Activated T-helper 2 cell treated with anti-CD3 and anti-CD28 coated beads, Interferon-gamma antibody, Interleukin-2, Interleukin-4, amounts not matched to agents 10 μg/mL and 5 μg/mL and 100 μg/mL, durations not matched to agents 14 hours and 24 hours and 36 hours (primary cell): ENCODE measurements around the gene SRSF3. TPM values are rescaled to one million over a fixed set of nuclear protein-coding genes. Genes with fewer than 3 reads are reported as not detected.

Source experiments
- DNase-seq: peaks from one replicate; pipeline ENCODE4 v3.0.0; 2021; ENCODE audit warnings: low spot score
- H3K27ac Mint-ChIP-seq: one replicate; pipeline ENCODE4 v1.8.0; 2021; ENCODE audit warnings: mixed read lengths
- H3K27me3 Mint-ChIP-seq: one replicate; pipeline ENCODE4 v1.8.0; 2021; ENCODE audit warnings: low read depth, mixed read lengths
- H3K36me3 Mint-ChIP-seq: one replicate; pipeline ENCODE4 v1.8.0; 2021; ENCODE audit warnings: low read depth, mixed read lengths
- H3K4me1 Mint-ChIP-seq: one replicate; pipeline ENCODE4 v1.8.0; 2021; ENCODE audit warnings: low read depth, mixed read lengths
- H3K4me3 Mint-ChIP-seq: one replicate; pipeline ENCODE4 v1.8.0; 2021; ENCODE audit warnings: low read depth, mild to moderate bottlenecking, moderate library complexity, mixed read lengths
- H3K9me3 Mint-ChIP-seq: one replicate; pipeline ENCODE4 v1.8.0; 2021; ENCODE audit warnings: mixed read lengths
- intact Hi-C: fragments of 100-400 bp; cut with micrococcal nuclease; formaldehyde crosslinking; loops from one replicate; pipeline ENCODE4 v1.15.1; 2023
- total RNA-seq: library from RNA; stranded (reverse); gene quantifications from 2 replicates; pipeline ENCODE4 v1.2.3, GENCODE V29; 2022

Gene SRSF3
- total RNA-seq, 1 donor from 2014 or later, result 512 TPM

DNA sequence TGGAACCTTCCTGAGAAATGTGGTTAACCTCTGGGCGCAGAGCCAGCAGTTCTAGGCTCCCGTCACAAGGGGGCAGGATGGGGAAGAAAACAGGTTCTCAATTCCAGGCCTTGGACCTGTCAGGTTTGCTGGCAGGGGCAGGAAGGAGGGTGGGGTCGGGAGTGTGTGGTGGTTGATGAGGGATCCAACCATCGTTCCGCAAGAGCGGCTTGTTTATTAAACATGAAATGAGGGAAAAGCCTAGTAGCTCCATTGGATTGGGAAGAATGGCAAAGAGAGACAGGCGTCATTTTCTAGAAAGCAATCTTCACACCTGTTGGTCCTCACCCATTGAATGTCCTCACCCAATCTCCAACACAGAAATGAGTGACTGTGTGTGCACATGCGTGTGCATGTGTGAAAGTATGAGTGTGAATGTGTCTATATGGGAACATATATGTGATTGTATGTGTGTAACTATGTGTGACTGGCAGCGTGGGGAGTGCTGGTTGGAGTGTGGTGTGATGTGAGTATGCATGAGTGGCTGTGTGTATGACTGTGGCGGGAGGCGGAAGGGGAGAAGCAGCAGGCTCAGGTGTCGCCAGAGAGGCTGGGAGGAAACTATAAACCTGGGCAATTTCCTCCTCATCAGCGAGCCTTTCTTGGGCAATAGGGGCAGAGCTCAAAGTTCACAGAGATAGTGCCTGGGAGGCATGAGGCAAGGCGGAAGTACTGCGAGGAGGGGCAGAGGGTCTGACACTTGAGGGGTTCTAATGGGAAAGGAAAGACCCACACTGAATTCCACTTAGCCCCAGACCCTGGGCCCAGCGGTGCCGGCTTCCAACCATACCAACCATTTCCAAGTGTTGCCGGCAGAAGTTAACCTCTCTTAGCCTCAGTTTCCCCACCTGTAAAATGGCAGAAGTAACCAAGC, 29.6 kb downstream of the SRSF3 start:
- Mint-ChIP-seq H3K27ac (no peak overlapping the region), H3K4me1 (peaks cover 22% of the 10 kb centered on the region), H3K36me3 (no peaks in the 10 kb centered on the region), H3K27me3 (no peaks in the 10 kb centered on the region), H3K9me3 (no peaks in the 10 kb centered on the region), H3K4me3 (no peak overlapping the region)
- DNase-seq, result peak; percentile 68
- intact Hi-C loops, result loop anchor here (1.0 kb wide), 2 partner anchors 56 to 135 kb away; no protein-coding TSS in a partner anchor

DNA sequence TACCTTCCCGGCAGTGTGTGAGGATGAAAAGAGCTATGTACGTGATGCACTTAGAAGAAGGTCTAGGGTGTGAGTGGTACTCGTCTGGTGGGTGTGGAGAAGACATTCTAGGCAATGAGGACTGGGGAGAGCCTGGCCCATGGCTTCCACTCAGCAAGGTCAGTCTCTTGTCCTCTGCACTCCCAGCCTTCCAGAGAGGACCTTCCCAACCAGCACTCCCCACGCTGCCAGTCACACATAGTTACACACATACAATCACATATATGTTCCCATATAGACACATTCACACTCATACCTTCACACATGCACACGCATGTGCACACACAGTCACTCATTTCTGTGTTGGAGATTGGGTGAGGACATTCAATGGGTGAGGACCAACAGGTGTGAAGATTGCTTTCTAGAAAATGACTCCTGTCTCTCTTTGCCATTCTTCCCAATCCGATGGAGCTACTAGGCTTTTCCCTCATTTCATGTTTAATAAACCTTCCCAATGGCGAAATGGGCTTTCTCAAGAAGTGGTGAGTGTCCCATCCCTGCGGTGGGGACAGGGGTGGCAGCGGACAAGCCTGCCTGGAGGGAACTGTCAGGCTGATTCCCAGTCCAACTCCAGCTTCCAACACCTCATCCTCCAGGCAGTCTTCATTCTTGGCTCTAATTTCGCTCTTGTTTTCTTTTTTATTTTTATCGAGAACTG, 30.4 kb downstream of the SRSF3 start:
- intact Hi-C loops, result no loop called here
- Mint-ChIP-seq H3K4me1 (peaks cover 24% of the 10 kb centered on the region), H3K9me3 (no peaks in the 10 kb centered on the region), H3K27ac (no peak overlapping the region), H3K4me3 (no peak overlapping the region), H3K36me3 (no peaks in the 10 kb centered on the region), H3K27me3 (no peaks in the 10 kb centered on the region)
- DNase-seq, result no peak

DNA sequence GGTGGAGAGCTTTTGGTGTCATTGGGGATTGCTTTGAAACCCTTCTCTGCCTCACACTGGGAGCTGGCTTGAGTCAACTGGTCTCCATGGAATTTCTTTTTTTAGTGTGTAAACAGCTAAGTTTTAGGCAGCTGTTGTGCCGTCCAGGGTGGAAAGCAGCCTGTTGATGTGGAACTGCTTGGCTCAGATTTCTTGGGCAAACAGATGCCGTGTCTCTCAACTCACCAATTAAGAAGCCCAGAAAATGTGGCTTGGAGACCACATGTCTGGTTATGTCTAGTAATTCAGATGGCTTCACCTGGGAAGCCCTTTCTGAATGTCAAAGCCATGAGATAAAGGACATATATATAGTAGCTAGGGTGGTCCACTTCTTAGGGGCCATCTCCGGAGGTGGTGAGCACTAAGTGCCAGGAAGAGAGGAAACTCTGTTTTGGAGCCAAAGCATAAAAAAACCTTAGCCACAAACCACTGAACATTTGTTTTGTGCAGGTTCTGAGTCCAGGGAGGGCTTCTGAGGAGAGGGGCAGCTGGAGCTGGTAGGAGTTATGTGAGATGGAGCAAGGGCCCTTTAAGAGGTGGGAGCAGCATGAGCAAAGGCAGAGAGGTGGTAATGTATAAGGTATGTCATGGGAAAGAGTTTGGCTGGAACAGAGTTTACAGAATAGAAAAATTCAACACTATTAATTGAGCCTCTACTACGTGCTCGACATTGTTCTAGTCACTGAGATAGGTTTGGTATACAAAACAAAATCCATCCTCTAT, 31.2 kb downstream of the SRSF3 start:
- intact Hi-C loops, result no loop called here
- Mint-ChIP-seq H3K4me1 (peaks cover 24% of the 10 kb centered on the region), H3K9me3 (no peaks in the 10 kb centered on the region), H3K4me3 (no peak overlapping the region), H3K36me3 (no peaks in the 10 kb centered on the region), H3K27ac (no peak overlapping the region), H3K27me3 (no peaks in the 10 kb centered on the region)
- no peak for DNase-seq

DNA sequence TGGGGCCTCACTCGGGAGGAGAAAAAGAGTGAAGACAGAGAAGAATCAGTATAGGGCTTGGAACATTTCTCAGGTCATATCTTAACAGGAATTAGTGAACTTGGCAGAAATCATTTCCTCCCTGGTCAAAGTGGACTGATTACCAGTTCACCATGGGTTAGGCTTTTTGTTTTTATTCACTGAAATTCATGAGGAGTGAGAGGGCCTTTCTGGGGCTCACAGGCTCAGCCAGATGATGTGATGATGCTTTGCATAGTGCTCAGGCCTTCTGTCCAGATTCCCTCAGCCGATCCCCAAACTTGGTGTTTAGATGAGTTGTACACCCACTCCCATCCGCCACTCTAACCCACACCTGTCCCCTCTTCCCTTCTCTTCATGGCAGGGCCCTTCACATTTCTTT, 32.5 kb downstream of the SRSF3 start:
- intact Hi-C loops, result no loop called here
- Mint-ChIP-seq H3K27ac (no peak overlapping the region), H3K27me3 (no peaks in the 10 kb centered on the region), H3K4me3 (no peak overlapping the region), H3K9me3 (no peaks in the 10 kb centered on the region), H3K4me1 (peaks cover 24% of the 10 kb centered on the region), H3K36me3 (no peaks in the 10 kb centered on the region)
- no peak for DNase-seq

DNA sequence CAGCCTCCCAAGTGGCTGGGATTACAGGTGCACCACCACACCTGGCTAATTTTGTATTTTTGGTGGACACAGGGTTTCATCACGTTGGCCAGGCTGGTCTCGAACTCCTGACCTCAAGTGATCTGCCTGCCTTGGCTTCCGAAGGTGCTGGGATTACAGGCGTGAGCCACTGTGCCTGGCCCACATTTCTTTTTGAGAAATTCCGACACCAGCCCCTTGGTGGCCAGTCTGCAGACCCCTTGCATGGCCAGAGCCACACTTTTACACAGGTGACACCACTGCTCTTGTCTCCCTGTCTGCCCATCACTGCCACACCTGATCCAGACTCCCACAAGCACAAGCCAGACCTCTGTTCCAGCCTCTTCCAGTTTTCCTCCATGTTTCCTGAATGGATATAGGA, 33.0 kb downstream of the SRSF3 start:
- intact Hi-C loops, result no loop called here
- Mint-ChIP-seq H3K9me3 (no peaks in the 10 kb centered on the region), H3K27ac (no peak overlapping the region), H3K36me3 (no peaks in the 10 kb centered on the region), H3K4me1 (peaks cover 24% of the 10 kb centered on the region), H3K27me3 (no peaks in the 10 kb centered on the region), H3K4me3 (no peak overlapping the region)
- DNase-seq, result no peak

DNA sequence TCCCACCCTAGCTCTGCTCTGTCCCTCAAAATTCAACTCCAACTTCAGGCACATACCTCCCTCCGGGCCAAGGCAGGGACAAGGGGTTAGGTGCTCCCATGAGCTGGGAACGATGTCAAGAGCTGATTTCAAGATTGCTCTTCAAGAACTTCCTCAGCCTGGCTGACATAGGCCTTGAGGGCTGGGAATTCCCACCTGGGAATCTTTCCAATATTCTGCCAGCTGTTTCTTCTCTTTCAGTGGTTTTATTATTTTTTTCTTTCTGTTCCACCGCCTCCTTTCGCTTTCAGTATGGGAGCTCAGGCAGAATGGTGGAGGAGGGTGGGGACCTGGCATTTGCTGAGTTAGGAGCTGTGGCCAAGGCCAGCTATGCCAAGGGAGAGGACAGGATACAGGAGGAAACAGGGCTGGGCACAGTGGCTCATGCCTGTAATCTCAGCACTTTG, 33.7 kb downstream of the SRSF3 start:
- Mint-ChIP-seq H3K36me3 (no peaks in the 10 kb centered on the region), H3K4me1 (peaks cover 20% of the 10 kb centered on the region), H3K27ac (no peak overlapping the region), H3K4me3 (no peak overlapping the region), H3K9me3 (no peaks in the 10 kb centered on the region), H3K27me3 (no peaks in the 10 kb centered on the region)
- intact Hi-C loops, result no loop called here
- DNase-seq, result no peak

DNA sequence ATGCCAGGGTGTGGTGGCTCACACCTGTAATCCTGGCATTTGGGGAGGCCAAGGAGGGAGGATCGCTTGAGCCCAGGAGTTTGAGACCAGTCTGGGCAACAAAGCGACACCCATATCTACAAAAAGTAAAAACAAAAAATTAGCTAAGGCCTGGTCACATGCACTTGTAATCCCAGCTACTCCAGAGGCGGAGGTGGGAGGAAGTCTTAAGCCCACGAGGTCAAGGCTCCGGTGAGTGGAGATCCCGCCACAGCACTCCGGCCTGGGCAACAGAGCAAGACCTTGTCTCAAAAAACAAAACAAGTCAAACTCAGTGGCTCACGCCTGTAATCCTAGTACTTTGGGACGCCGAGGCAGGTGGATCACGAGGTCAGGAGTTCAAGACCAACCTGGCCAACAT, 35.6 kb downstream of the SRSF3 start:
- Mint-ChIP-seq H3K9me3 (no peaks in the 10 kb centered on the region), H3K36me3 (no peaks in the 10 kb centered on the region), H3K4me1 (peaks cover 10% of the 10 kb centered on the region), H3K27ac (no peak overlapping the region), H3K27me3 (no peaks in the 10 kb centered on the region), H3K4me3 (no peak overlapping the region)
- DNase-seq, result no peak
- intact Hi-C loops, result no loop called here

DNA sequence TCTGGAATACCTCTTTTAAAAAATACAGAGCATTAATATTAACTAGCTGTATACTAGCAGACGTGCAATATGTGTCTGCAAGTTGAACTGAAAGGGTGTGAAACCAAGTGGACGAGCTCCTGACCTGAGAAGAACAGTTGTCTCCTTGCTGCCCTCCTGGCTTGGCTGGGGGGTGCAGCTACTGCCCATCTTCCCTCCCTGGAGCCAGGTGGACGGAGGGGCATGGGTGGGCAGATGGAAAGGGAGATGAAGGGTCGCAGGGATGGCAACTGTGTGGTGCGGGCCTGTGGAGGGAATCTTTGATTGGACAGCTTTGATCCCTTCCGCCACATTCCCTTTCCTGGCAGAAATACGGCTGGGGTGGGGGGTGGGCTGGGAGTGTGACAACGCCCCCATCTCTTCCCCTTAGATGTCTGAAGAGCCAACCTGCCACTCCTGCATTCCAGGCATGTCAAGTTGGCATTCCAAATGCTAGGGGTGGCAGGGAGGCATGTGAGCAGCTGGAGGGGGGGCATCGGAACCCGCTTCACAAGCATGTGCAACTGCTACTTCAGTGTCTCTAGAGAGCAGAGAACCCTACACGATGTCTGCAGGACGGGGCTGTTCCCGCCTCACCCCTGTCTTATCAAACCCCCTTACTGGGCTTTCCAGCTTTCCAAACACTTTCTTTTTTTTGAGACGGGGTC, 37.3 kb downstream of the SRSF3 start:
- intact Hi-C loops, result loop anchor here (2.0 kb wide), 1 partner anchor 45 kb away; no protein-coding TSS in a partner anchor
- Mint-ChIP-seq H3K27me3 (no peaks in the 10 kb centered on the region), H3K27ac (no peak overlapping the region), H3K36me3 (no peaks in the 10 kb centered on the region), H3K4me1 (peaks cover 7% of the 10 kb centered on the region), H3K9me3 (no peaks in the 10 kb centered on the region), H3K4me3 (no peak overlapping the region)
- no peak for DNase-seq

DNA sequence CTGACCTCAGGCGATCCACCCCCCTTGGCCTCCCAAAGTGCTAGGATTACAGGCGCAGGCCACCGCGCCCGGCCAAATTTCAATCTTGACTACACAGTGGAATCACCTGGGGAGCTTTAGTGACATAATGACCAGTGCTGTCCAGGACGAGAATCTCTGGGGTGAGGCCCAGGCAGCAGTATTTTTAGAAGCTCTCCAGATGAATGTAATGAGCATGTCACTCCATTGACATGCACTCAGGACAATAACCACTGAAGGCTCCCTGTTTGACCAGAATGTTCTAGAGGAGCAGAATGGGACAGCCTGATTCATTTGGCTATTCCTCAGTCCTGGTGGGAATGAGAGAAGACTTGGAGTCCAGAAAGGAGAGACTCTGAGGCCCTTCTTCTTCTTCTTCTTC, 39.2 kb downstream of the SRSF3 start:
- Mint-ChIP-seq H3K36me3 (no peaks in the 10 kb centered on the region), H3K27ac (no peak overlapping the region), H3K9me3 (no peaks in the 10 kb centered on the region), H3K27me3 (no peaks in the 10 kb centered on the region), H3K4me1 (peaks cover 3% of the 10 kb centered on the region), H3K4me3 (no peak overlapping the region)
- intact Hi-C loops, result loop anchor here (2.0 kb wide), 1 partner anchor 43 kb away; no protein-coding TSS in a partner anchor
- DNase-seq, result no peak

DNA sequence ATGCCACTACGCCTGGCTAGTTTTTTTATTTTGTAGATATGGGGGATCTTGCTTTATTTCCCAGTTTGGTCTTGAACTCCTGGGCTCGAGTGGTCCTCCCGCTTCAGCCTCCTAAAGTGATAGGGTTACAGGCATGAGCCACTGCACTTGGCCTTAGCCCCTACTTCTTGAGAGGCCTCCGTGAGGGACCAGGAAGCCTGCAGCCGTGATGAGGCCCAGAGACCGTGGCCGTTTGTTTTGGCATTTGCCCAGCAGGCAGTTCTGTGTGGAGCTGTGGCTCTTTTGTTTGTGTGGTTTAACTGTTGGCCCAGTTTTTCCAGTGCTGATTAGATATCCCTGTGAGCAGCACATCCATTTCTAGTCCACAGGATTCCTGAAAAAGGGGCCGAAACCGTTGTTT, 39.8 kb downstream of the SRSF3 start:
- H3K36me3 Mint-ChIP-seq, result no peaks in the 10 kb centered on the region
- intact Hi-C loops, result loop anchor here (2.0 kb wide), 1 partner anchor 43 kb away; no protein-coding TSS in a partner anchor
- peaks cover 2% of the 10 kb centered on the region for H3K4me1 Mint-ChIP-seq
- no peak for DNase-seq
- no peak overlapping the region for H3K27ac Mint-ChIP-seq
- no peak overlapping the region for H3K4me3 Mint-ChIP-seq
- no peaks in the 10 kb centered on the region for H3K9me3 Mint-ChIP-seq
- no peaks in the 10 kb centered on the region for H3K27me3 Mint-ChIP-seq

DNA sequence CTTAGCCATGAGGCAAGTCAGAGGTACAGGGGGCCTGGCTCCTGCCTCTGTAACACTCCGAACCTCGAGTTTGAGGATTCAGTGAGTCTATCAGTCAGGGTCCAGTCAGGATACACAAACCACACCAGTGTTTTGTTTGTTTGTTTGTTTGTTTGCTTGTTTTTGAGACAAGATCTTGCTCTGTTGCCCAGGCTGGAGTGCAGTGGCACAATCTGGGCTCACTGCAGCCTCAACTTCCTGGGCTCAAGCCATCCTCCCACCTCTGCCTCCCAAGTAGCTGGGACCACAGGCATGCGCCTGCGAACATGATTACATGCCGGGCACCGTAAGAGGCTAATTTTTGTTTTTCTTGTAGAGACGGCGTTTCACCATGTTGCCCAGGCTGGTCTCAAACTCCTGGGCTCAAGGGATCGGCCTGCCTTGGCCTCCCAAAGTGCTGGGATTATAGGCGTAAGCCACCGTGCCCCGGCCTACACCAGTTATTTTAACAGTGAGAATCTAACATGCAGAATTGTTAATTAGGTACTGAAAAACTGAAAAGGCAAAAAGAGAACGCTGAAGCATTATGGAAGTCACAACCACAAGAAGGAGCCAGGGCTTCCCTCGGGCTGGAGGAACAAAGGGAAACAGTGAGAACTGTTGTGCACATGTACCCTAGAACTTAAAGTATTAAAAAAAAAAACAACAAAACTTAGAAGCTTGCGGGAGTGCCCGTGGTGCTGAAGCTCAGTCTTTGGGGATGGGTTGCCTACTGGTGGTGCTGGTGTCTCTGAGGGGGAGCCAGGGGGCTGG, 40.4 kb downstream of the SRSF3 start:
- Mint-ChIP-seq H3K9me3 (no peaks in the 10 kb centered on the region), H3K4me1 (peaks cover under 1% of the 10 kb centered on the region), H3K36me3 (no peaks in the 10 kb centered on the region), H3K27ac (no peak overlapping the region), H3K27me3 (no peaks in the 10 kb centered on the region), H3K4me3 (no peak overlapping the region)
- DNase-seq, result no peak
- intact Hi-C loops, result no loop called here
